Neutrophil (primary cell): Measurements from ENCODE around the gene LSM3.
"Not testable (repeated sequence)": the region's sequence is repeated elsewhere in the genome, so short reads cannot be mapped to it uniquely, and the experiment has no call there.

Experiments used
- H3K27ac ChIP-seq: fragments of 200-600 bp; sonication (generic); 2 replicates; pipeline ENCODE4 v1.5.1; 2016; ENCODE audit warnings: mild to moderate bottlenecking, moderate library complexity
- H3K27me3 ChIP-seq: fragments of 200-600 bp; sonication (generic); 2 replicates; pipeline ENCODE4 v1.6.0; 2016; ENCODE audit warnings: mild to moderate bottlenecking
- H3K36me3 ChIP-seq: fragments of 200-600 bp; sonication (generic); 2 replicates; pipeline ENCODE4 v1.5.1; 2017
- H3K4me1 ChIP-seq, 2 experiments: fragments of 200-600 bp in 1 of 2; sonication (generic) in 1 of 2; 1 replicate in 1 of 2; 2 replicates in 1 of 2; pipeline versions ENCODE4 v1.5.1 to v1.6.1; 2013 to 2016; ENCODE audit warnings: low read depth in 1 of 2, low read length in 1 of 2, mild to moderate bottlenecking in 1 of 2, moderate library complexity in 1 of 2; ENCODE audit not compliant: control insufficient read depth in 1 of 2, insufficient read depth in 1 of 2
- H3K4me3 ChIP-seq, 2 experiments: fragments of 200-600 bp in 1 of 2; sonication (generic) in 1 of 2; 1 replicate in 1 of 2; 2 replicates in 1 of 2; pipeline ENCODE4 v1.5.1; 2013 to 2016; ENCODE audit warnings: low read depth in 1 of 2, low read length in 1 of 2, mild to moderate bottlenecking in 1 of 2, moderate library complexity in 1 of 2
- H3K9me3 ChIP-seq: fragments of 200-600 bp; sonication (generic); 2 replicates; pipeline ENCODE4 v1.5.1; 2016
- CTCF ChIP-seq: fragments of 200-600 bp; sonication (generic); IDR thresholded peaks from 2 replicates; pipeline ENCODE4 v1.5.1; 2016; ENCODE audit warnings: antibody characterized with exemption

LSM3 gene

GRCh38 chr3:14223595-14223994 is 45.0 kb downstream of the LSM3 start:
- Histone ChIP-seq H3K27me3 (no peaks in the 10 kb centered on the region), H3K36me3 (no peaks in the 10 kb centered on the region), H3K4me1 (peaks cover 3 to 18% of the 10 kb centered on the region in 2 experiments), H3K9me3 (no peaks in the 10 kb centered on the region), H3K4me3 (no peak overlapping the region), H3K27ac (no peak overlapping the region)
- no peak for TF ChIP-seq CTCF

DNA sequence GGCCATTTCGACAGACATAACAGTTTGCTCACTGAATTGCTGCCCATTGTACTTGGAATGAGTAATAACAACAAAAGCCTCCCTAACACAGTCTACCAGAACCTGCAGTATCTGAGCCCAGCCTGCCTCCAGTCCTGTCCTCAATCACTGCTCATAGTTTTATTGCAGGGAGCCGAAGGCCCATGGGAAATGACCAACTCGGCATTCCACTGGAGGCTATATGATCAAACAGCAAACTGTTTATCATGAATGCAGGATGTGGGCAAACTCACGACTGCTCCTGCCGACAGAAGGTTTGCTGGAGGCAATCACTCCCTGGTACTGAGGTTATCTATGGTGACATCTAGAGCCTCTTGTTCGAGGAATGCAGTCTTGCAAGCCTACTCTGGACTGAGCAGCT is 46.3 kb downstream of the LSM3 start:
- Histone ChIP-seq H3K4me1 (peaks cover 14 to 31% of the 10 kb centered on the region in 2 experiments), H3K27me3 (no peaks in the 10 kb centered on the region), H3K9me3 (no peaks in the 10 kb centered on the region), H3K36me3 (no peaks in the 10 kb centered on the region), H3K27ac (no peak overlapping the region), H3K4me3 (no peak overlapping the region)
- TF ChIP-seq CTCF, result no peak

DNA sequence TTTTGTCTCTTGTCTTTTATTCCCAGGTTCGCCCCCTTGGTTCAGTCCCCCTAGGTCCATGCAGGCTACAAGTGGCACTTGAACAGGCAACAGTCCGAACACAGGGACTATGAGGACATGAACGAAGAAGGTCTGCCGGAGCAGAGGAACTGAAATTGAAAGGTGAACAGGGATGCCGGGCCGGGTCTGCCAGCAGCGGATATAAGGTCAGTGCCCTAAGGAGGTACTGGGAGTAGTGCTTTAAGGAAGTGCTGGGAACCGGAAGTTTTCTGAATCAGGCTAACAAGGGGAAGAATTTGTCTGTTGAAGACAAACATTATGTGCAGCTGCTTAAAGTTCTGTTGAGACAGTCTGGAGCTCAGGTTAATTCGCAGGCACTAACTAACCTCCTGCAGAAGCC is 46.8 kb downstream of the LSM3 start:
- peaks cover 18 to 36% of the 10 kb centered on the region in 2 experiments for H3K4me1 ChIP-seq

DNA sequence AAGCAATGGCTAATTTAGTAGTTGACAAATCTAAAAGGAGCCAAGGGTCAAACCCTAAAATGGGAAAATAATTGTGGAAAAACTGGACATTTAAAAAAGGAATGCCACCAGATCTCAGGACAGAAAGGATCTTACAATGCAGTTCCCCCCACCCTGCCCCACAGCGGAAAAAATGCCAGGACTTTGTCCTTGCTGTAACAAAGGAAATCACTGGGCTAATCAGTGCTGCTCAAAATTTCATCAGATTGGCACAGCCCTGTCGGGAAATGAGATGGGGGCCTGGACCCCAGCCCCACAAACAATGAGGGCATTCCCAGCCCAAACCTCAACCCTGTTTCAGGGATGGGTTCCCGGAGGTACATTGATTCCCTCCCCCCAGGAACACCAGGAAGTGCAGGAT is 47.7 kb downstream of the LSM3 start:
- not testable (repeated sequence) for H3K27ac ChIP-seq, H3K36me3 ChIP-seq, H3K27me3 ChIP-seq, H3K9me3 ChIP-seq, H3K4me3 ChIP-seq
- peaks cover 28 to 45% of the 10 kb centered on the region in 2 experiments for H3K4me1 ChIP-seq

More for the DNA sequence above, 46.8 kb downstream of the LSM3 start:
- Histone ChIP-seq H3K9me3 (no peaks in the 10 kb centered on the region), H3K4me3 (no peak overlapping the region), H3K36me3 (no peaks in the 10 kb centered on the region), H3K27me3 (no peaks in the 10 kb centered on the region), H3K27ac (peak overlapping the region; percentile 26)
- TF ChIP-seq CTCF, result no peak

GRCh38 chr3:14227856-14228255 is 49.2 kb downstream of the LSM3 start:
- Histone ChIP-seq H3K4me3 (no peak overlapping the region), H3K27me3 (no peaks in the 10 kb centered on the region), H3K27ac (no peak overlapping the region), H3K4me1 (peaks cover 38 to 60% of the 10 kb centered on the region in 2 experiments), H3K9me3 (no peaks in the 10 kb centered on the region), H3K36me3 (no peaks in the 10 kb centered on the region)
- no peak for TF ChIP-seq CTCF

GRCh38 chr3:14228681-14229470 is 50.3 kb downstream of the LSM3 start:
- peaks cover 40 to 70% of the 10 kb centered on the region in 2 experiments for H3K4me1 ChIP-seq
- no peak overlapping the region for H3K4me3 ChIP-seq
- no peaks in the 10 kb centered on the region for H3K9me3 ChIP-seq
- TF ChIP-seq CTCF, result no peak
- H3K36me3 ChIP-seq, result no peaks in the 10 kb centered on the region
- no peaks in the 10 kb centered on the region for H3K27me3 ChIP-seq
- H3K27ac ChIP-seq, result peak overlapping the region; percentile 70

GRCh38 chr3:14229695-14230094 is 51.1 kb downstream of the LSM3 start:
- not testable (repeated sequence) for H3K27me3 ChIP-seq, H3K4me3 ChIP-seq, H3K9me3 ChIP-seq, H3K36me3 ChIP-seq
- Histone ChIP-seq H3K4me1 (peaks cover 40 to 72% of the 10 kb centered on the region in 2 experiments), H3K27ac (peak overlapping the region; percentile 70)
